Keratinocyte (primary cell): Measurements from ENCODE around the gene MON1A. TPM values are rescaled to one million over a fixed set of nuclear protein-coding genes. Genes with fewer than 3 reads are reported as not detected.
"Not testable (repeated sequence)": the region's sequence is repeated elsewhere in the genome, so short reads cannot be mapped to it uniquely, and the experiment has no call there.

ENCODE experiments used
- DNase-seq: peaks from one replicate; pipeline ENCODE4 v3.0.0-alpha.2; 2011; ENCODE audit warnings: low read depth, missing footprints, low spot score
- FAIRE-seq: peaks from 2 replicates; lab custom pipeline; 2011; peaks lifted over from hg19 to GRCh38; lab: Jason Lieb, UNC
- H2AFZ ChIP-seq: 2 replicates; pipeline ENCODE4 v1.6.0; 2012; ENCODE audit warnings: low read length, control low read depth, inconsistent platforms; ENCODE audit not compliant: control insufficient read depth
- H3K27ac ChIP-seq: 2 replicates; pipeline ENCODE4 v1.5.1; 2011; ENCODE audit warnings: low read length; ENCODE audit not compliant: control insufficient read depth, insufficient read depth
- H3K27me3 ChIP-seq: 3 replicates; pipeline ENCODE4 v1.6.0; 2011; ENCODE audit warnings: low read length; ENCODE audit not compliant: control insufficient read depth, insufficient read depth; ENCODE audit errors: extremely low read depth
- H3K36me3 ChIP-seq, 2 experiments: 2 replicates in 1 of 2; 3 replicates in 1 of 2; pipeline ENCODE4 v1.5.1; 2011; ENCODE audit warnings: low read length in 2 of 2, mild to moderate bottlenecking in 1 of 2; ENCODE audit not compliant: control insufficient read depth in 2 of 2, insufficient read depth in 2 of 2; ENCODE audit errors: extremely low read depth in 1 of 2
- H3K4me1 ChIP-seq: 3 replicates; pipeline ENCODE4 v1.5.1; 2011; ENCODE audit warnings: low read length; ENCODE audit not compliant: control insufficient read depth, insufficient read depth; ENCODE audit errors: extremely low read depth
- H3K4me2 ChIP-seq: 3 replicates; pipeline ENCODE4 v1.6.0; 2011; ENCODE audit warnings: low read depth, low read length; ENCODE audit not compliant: control insufficient read depth, insufficient read depth; ENCODE audit errors: extremely low read depth
- H3K4me3 ChIP-seq, 3 experiments: fragments of 200-600 bp in 1 of 3; sonication (generic) in 1 of 3; 2 replicates in 2 of 3; 3 replicates in 1 of 3; pipeline ENCODE4 v1.5.1; 2011 to 2016; ENCODE audit warnings: low read length in 3 of 3, mild to moderate bottlenecking in 3 of 3, control low read depth in 2 of 3, inconsistent platforms in 1 of 3, low read depth in 1 of 3, mixed read lengths in 1 of 3, mixed run types in 1 of 3, moderate library complexity in 1 of 3; ENCODE audit not compliant: control insufficient read depth in 2 of 3, insufficient read depth in 2 of 3; ENCODE audit errors: extremely low read depth in 1 of 3
- H3K79me2 ChIP-seq: 2 replicates; pipeline ENCODE4 v1.6.0; 2012; ENCODE audit warnings: low read length; ENCODE audit not compliant: control insufficient read depth, insufficient read depth
- H3K9ac ChIP-seq: 3 replicates; pipeline ENCODE4 v1.6.0; 2011; ENCODE audit warnings: low read length; ENCODE audit not compliant: control insufficient read depth, insufficient read depth; ENCODE audit errors: extremely low read depth
- H3K9me1 ChIP-seq: 3 replicates; pipeline ENCODE4 v1.6.0; 2011; ENCODE audit warnings: low read length; ENCODE audit not compliant: control insufficient read depth, insufficient read depth; ENCODE audit errors: extremely low read depth
- H3K9me3 ChIP-seq: 2 replicates; pipeline ENCODE4 v1.5.1; 2012; ENCODE audit warnings: low read depth, low read length; ENCODE audit not compliant: control insufficient read depth
- H4K20me1 ChIP-seq: 3 replicates; pipeline ENCODE4 v1.6.0; 2011; ENCODE audit warnings: low read length; ENCODE audit not compliant: control insufficient read depth, insufficient read depth; ENCODE audit errors: extremely low read depth
- CTCF ChIP-seq, 3 experiments: IDR thresholded peaks in 1 of 3; conservative IDR thresholded peaks in 1 of 3; optimal IDR thresholded peaks in 1 of 3; 2 replicates in 2 of 3; 3 replicates in 1 of 3; pipeline versions ENCODE3 to v1.5.1; 2011; ENCODE audit warnings: low read length in 3 of 3, mild to moderate bottlenecking in 3 of 3, moderate library complexity in 2 of 3, control low read depth in 1 of 3, inconsistent platforms in 1 of 3; ENCODE audit not compliant: insufficient read depth in 2 of 3; ENCODE audit errors: extremely low read depth in 1 of 3
- EZH2 ChIP-seq: IDR thresholded peaks from one replicate; pipeline ENCODE4 v1.6.1; 2012; ENCODE audit warnings: inconsistent platforms, mild to moderate bottlenecking, low read length, moderate library complexity
- dilution Hi-C: fragments of 300-500 bp; cut with MboI; formaldehyde crosslinking; loops from one replicate; pipeline ENCODE4 v1.7.0; 2020; ENCODE audit warnings: low sequenced_read_pairs; ENCODE audit not compliant: extremely low pct_ligation_motif_present
- polyA plus RNA-seq, 5 experiments: library from polyadenylated mRNA; depleted of rRNA in 3 of 5; stranded (reverse) in 3 of 5; stranded (forward) in 1 of 5; unstranded in 1 of 5; fragments of >200 nt; gene quantifications; 1 replicate in 1 of 5; 2 replicates in 3 of 5; 3 replicates in 1 of 5; pipeline versions ENCODE4 v1.2.1 to v1.2.3, GENCODE V29; 2011 to 2012; ENCODE audit warnings: missing spikeins in 2 of 5, low read depth in 1 of 5, low replicate concordance in 1 of 5

Gene MON1A
- polyA plus RNA-seq, 1 donor (not counting 4 experiments of a cell fraction or from before 2014, with no cell fraction given): 10.7 TPM

GRCh38 chr3:49908373-49909199 lies 21.0 kb downstream of the MON1A start:
- FAIRE-seq (no peak), DNase-seq (no peak)
- Histone ChIP-seq H3K79me2 (peaks cover 4% of the 10 kb centered on the region), H3K27me3 (no peaks in the 10 kb centered on the region), H3K36me3 (peaks cover 10 to 20% of the 10 kb centered on the region in 2 experiments), H2AFZ (no peak overlapping the region), H3K9me3 (no peaks in the 10 kb centered on the region), H3K27ac (no peak overlapping the region), H3K4me2 (no peak overlapping the region), H3K9ac (no peak overlapping the region), H3K4me3 (no peak overlapping the region), H4K20me1 (no peaks in the 10 kb centered on the region), H3K4me1 (peaks cover 20% of the 10 kb centered on the region), H3K9me1 (no peaks in the 10 kb centered on the region)
- TF ChIP-seq EZH2: no peak
- no peak for TF ChIP-seq CTCF (optimal IDR thresholded peaks at IDR 0.05 in 1 of 3, IDR thresholded peaks at IDR 0.05 in 1 of 3, conservative IDR thresholded peaks at IDR 0.05 in 1 of 3; ENCODE audit: extremely low read depth in 1 of 3, insufficient read depth in 2 of 3, low read length in 3 of 3)
- dilution Hi-C loops: no loop called here

- dilution Hi-C loops: no loop called here
- H3K9ac ChIP-seq: peak overlapping the region; percentile 61
Measured at GRCh38 chr3:49906073-49906743, 23.4 kb downstream of the MON1A start.

GRCh38 chr3:49904448-49904847 lies 25.2 kb downstream of the MON1A start:
- FAIRE-seq, H3K27ac ChIP-seq, dilution Hi-C loops, H3K9me3 ChIP-seq, H3K4me3 ChIP-seq, H3K27me3 ChIP-seq, H3K9me1 ChIP-seq, H3K9ac ChIP-seq, DNase-seq, H2AFZ ChIP-seq, H4K20me1 ChIP-seq: not testable (repeated sequence)
- Histone ChIP-seq H3K79me2 (peaks cover 39% of the 10 kb centered on the region), H3K4me2 (peak overlapping the region; percentile 30), H3K4me1 (peaks cover 33% of the 10 kb centered on the region), H3K36me3 (peaks cover 1 to 13% of the 10 kb centered on the region in 2 experiments)

More at GRCh38 chr3:49906073-49906743, 23.4 kb downstream of the MON1A start:
- Histone ChIP-seq H3K79me2 (peaks cover 27% of the 10 kb centered on the region), H3K4me1 (peaks cover 20% of the 10 kb centered on the region), H3K4me3 (peak overlapping the region; percentile 25 to 69 (median 63)), H3K27me3 (no peaks in the 10 kb centered on the region), H3K9me1 (no peaks in the 10 kb centered on the region), H3K4me2 (peak overlapping the region; percentile 83), H4K20me1 (no peaks in the 10 kb centered on the region), H2AFZ (peak overlapping the region; percentile 32), H3K27ac (peak overlapping the region; percentile 61), H3K36me3 (peaks cover 8 to 18% of the 10 kb centered on the region in 2 experiments), H3K9me3 (no peaks in the 10 kb centered on the region)
- DNase-seq (no peak), FAIRE-seq (peak; percentile 92)
- TF ChIP-seq CTCF (optimal IDR thresholded peaks at IDR 0.05 in 1 of 3, IDR thresholded peaks at IDR 0.05 in 1 of 3, conservative IDR thresholded peaks at IDR 0.05 in 1 of 3; ENCODE audit: extremely low read depth in 1 of 3, insufficient read depth in 2 of 3, low read length in 3 of 3): peak in 2 of 3 experiments; percentile 65 to 73
- TF ChIP-seq EZH2: no peak
